SK-N-SH (cell line): ENCODE results near the gene NAXD. TPM values are rescaled to one million over a fixed set of nuclear protein-coding genes. Genes with fewer than 3 reads are reported as not detected.

Source experiments
- CTCF ChIA-PET: fragments of 300-600, 350-600 bp; formaldehyde crosslinking; extraction: SDS; loops from one replicate; lab custom pipeline; 2021; lab: Yijun Ruan, JAX
- POLR2A ChIA-PET: fragments of 350-600 bp; sonication (Branson Sonifier 250); formaldehyde crosslinking; extraction: SDS; loops from one replicate; lab custom pipeline; 2020; ENCODE audit warnings: antibody characterized with exemption, inconsistent platforms; lab: Yijun Ruan, JAX
- DNase-seq: peaks from one replicate; pipeline ENCODE4 v3.0.0; 2012
- H2AFZ ChIP-seq: fragments of 200-600 bp; sonication (generic); 2 replicates; pipeline ENCODE4 v1.8.1; 2016; ENCODE audit warnings: antibody characterized with exemption, mild to moderate bottlenecking, low read depth
- H3F3A ChIP-seq: fragments of 200-600 bp; sonication (generic); replicated peaks from 2 replicates; pipeline ENCODE3; 2016; ENCODE audit warnings: antibody characterized with exemption, mild to moderate bottlenecking; ENCODE audit not compliant: insufficient read depth
- H3K27ac ChIP-seq, 2 experiments: fragments of 200-500 bp in 1 of 2; fragments of 200-600 bp in 1 of 2; sonication (Bioruptor generic) in 1 of 2; sonication (generic), shearing (Covaris generic) in 1 of 2; 2 replicates each; pipeline versions ENCODE4 v1.5.1 to v1.6.1; 2014 to 2016; ENCODE audit warnings: low read depth in 2 of 2, inconsistent platforms in 1 of 2, low read length in 1 of 2, mild to moderate bottlenecking in 1 of 2, mixed read lengths in 1 of 2
- H3K27me3 ChIP-seq: fragments of 200-600 bp; sonication (generic), shearing (Covaris generic); 2 replicates; pipeline ENCODE4 v1.6.1; 2016; ENCODE audit warnings: mixed run types; ENCODE audit not compliant: insufficient read depth
- H3K36me3 ChIP-seq, 2 experiments: fragments of 200-500 bp in 1 of 2; fragments of 200-600 bp in 1 of 2; sonication (Bioruptor generic) in 1 of 2; sonication (generic) in 1 of 2; replicated peaks in 1 of 2; 2 replicates each; pipeline versions ENCODE3 to v1.5.1; 2014 to 2016; ENCODE audit warnings: low read length in 1 of 2, mild to moderate bottlenecking in 1 of 2; ENCODE audit not compliant: insufficient read depth in 2 of 2, control insufficient read depth in 1 of 2
- H3K4me1 ChIP-seq, 2 experiments: fragments of 200-500 bp in 1 of 2; fragments of 200-600 bp in 1 of 2; sonication (Bioruptor generic) in 1 of 2; sonication (generic), shearing (Covaris generic) in 1 of 2; 2 replicates each; pipeline versions ENCODE4 v1.5.1 to v1.6.1; 2014 to 2016; ENCODE audit warnings: low read depth in 1 of 2, low read length in 1 of 2, mixed run types in 1 of 2; ENCODE audit not compliant: insufficient read depth in 2 of 2, control insufficient read depth in 1 of 2
- H3K4me2 ChIP-seq: fragments of 200-600 bp; sonication (generic), shearing (Covaris generic); 2 replicates; pipeline ENCODE4 v1.6.1; 2017; ENCODE audit warnings: mixed run types
- H3K4me3 ChIP-seq, 2 experiments: fragments of 200-500 bp in 1 of 2; fragments of 200-600 bp in 1 of 2; sonication (Bioruptor generic) in 1 of 2; sonication (generic), shearing (Covaris generic) in 1 of 2; 2 replicates each; pipeline versions ENCODE4 v1.5.1 to v1.8.1; 2014 to 2016; ENCODE audit warnings: low read depth in 2 of 2, inconsistent platforms in 1 of 2, low read length in 1 of 2, mild to moderate bottlenecking in 1 of 2, mixed read lengths in 1 of 2, moderate library complexity in 1 of 2
- H3K79me2 ChIP-seq: fragments of 200-600 bp; sonication (generic); 2 replicates; pipeline ENCODE4 v1.8.1; 2017; ENCODE audit warnings: mild to moderate bottlenecking; ENCODE audit not compliant: insufficient read depth
- H3K9ac ChIP-seq: fragments of 200-600 bp; sonication (generic); 2 replicates; pipeline ENCODE4 v1.6.1; 2017; ENCODE audit warnings: mixed run types
- H3K9me2 ChIP-seq: fragments of 200-600 bp; sonication (generic); 2 replicates; pipeline ENCODE4 v1.6.1; 2017; ENCODE audit warnings: mixed run types
- H3K9me3 ChIP-seq: fragments of 200-600 bp; sonication (generic); 2 replicates; pipeline ENCODE4 v1.6.1; 2017; ENCODE audit warnings: mixed run types, mild to moderate bottlenecking, moderate library complexity
- H4K20me1 ChIP-seq: fragments of 200-600 bp; sonication (generic); 2 replicates; pipeline ENCODE4 v1.6.1; 2017; ENCODE audit warnings: mild to moderate bottlenecking, mixed run types; ENCODE audit not compliant: insufficient read depth
- CHD2 ChIP-seq: fragments of 150-350 bp; IDR thresholded peaks from 2 replicates; pipeline ENCODE4 v1.6.1; 2018; ENCODE audit warnings: low read length; ENCODE audit not compliant: partially characterized antibody
- CTCF ChIP-seq: fragments of 200-600 bp; sonication (generic); IDR thresholded peaks from 2 replicates; pipeline ENCODE4 v1.6.1; 2017; ENCODE audit warnings: antibody characterized with exemption, mild to moderate bottlenecking, moderate library complexity
- FOSL2 ChIP-seq: IDR thresholded peaks from 2 replicates; pipeline ENCODE4 v1.4.0; 2012; ENCODE audit warnings: low read depth, mild to moderate bottlenecking, moderate library complexity, borderline replicate concordance
- FOXJ3 ChIP-seq: sonication (generic); formaldehyde crosslinking; IDR thresholded peaks from 2 replicates; pipeline ENCODE4 v1.5.1; 2020; ENCODE audit warnings: mild to moderate bottlenecking, missing genetic modification reagents
- FOXM1 ChIP-seq: IDR thresholded peaks from 2 replicates; pipeline ENCODE4 v1.4.0; 2012; ENCODE audit warnings: low read depth, mild to moderate bottlenecking
- IRF3 ChIP-seq: fragments of 150-350 bp; IDR thresholded peaks from 2 replicates; pipeline ENCODE4 v1.6.1; 2016; ENCODE audit warnings: mild to moderate bottlenecking, low read depth, low read length
- JUND ChIP-seq: IDR thresholded peaks from 2 replicates; pipeline ENCODE4 v1.4.0; 2012
- MEF2A ChIP-seq: IDR thresholded peaks from 2 replicates; pipeline ENCODE4 v1.4.0; 2012; ENCODE audit warnings: low read depth, borderline replicate concordance
- NFIC ChIP-seq: IDR thresholded peaks from 2 replicates; pipeline ENCODE4 v1.4.0; 2012; ENCODE audit warnings: borderline replicate concordance
- PBX3 ChIP-seq: IDR thresholded peaks from 2 replicates; pipeline ENCODE4; 2012
- RCOR1 ChIP-seq: fragments of 150-350 bp; IDR thresholded peaks from 2 replicates; pipeline ENCODE4 v1.6.1; 2017; ENCODE audit warnings: antibody characterized with exemption, low read length
- RXRA ChIP-seq: IDR thresholded peaks from 2 replicates; pipeline ENCODE4 v1.4.0; 2012; ENCODE audit warnings: low read depth, mild to moderate bottlenecking, borderline replicate concordance
- USF1 ChIP-seq: IDR thresholded peaks from 2 replicates; pipeline ENCODE4 v1.4.0; 2012; ENCODE audit warnings: low read depth, borderline replicate concordance
- YY1 ChIP-seq: IDR thresholded peaks from 2 replicates; pipeline ENCODE4 v1.4.0; 2012; ENCODE audit warnings: low read depth, mild to moderate bottlenecking
- WGBS: methylation state at CpG from one replicate; pipeline ENCODE4 v1.1.6; 2017; ENCODE audit warnings: low lambda C conversion rate; 5-methylcytosine and 5-hydroxymethylcytosine counted together
- polyA plus RNA-seq, 3 experiments: library from polyadenylated mRNA; depleted of rRNA; stranded (reverse); fragments of >200 nt; gene quantifications; 2 replicates each; pipeline ENCODE4 v1.2.3, GENCODE V29; 2012

The NAXD gene
- polyA plus RNA-seq, 1 of the 3 experiments (the other 2 are of a cell fraction) = 32.4 TPM

GRCh38 chr13:110677731-110678545, 62.6 kb downstream of the NAXD start:
- TF ChIP-seq RXRA (no peak), FOXJ3 (CRISPR knock-in tag) (no peak), MEF2A (no peak), CTCF (no peak), USF1 (no peak), YY1 (no peak), JUND (no peak), PBX3 (no peak), IRF3 (no peak), NFIC (no peak), FOSL2 (no peak), RCOR1 (no peak), CHD2 (no peak), FOXM1 (no peak)
- H2AFZ ChIP-seq = no peak overlapping the region
- no peaks in the 10 kb centered on the region for H3K9me2 ChIP-seq
- no peaks in the 10 kb centered on the region for H3K27me3 ChIP-seq
- no peak overlapping the region for H3K4me2 ChIP-seq
- DNase-seq = no peak
- 90% methylated on average over 28 of the region's 28 CpGs for WGBS
- ChIA-PET CTCF (interaction anchor here (0.6 kb wide), 1 partner anchor 143 kb away, joined by 3 read pairs; no protein-coding TSS in a partner anchor), POLR2A (interaction anchor here (0.6 kb wide), 1 partner anchor 15 kb away, joined by 3 read pairs; no protein-coding TSS in a partner anchor)
- no peaks in the 10 kb centered on the region for H3K4me1 ChIP-seq
- no peak overlapping the region for H3K27ac ChIP-seq
- peaks cover 3% of the 10 kb centered on the region; the same call in 1 of the 2 replicates for H3K79me2 ChIP-seq
- H3K4me3 ChIP-seq = no peak overlapping the region
- no peaks in the 10 kb centered on the region for H3K9me3 ChIP-seq
- H3K9ac ChIP-seq = no peak overlapping the region
- H4K20me1 ChIP-seq = no peaks in the 10 kb centered on the region
- peaks cover 24 to 45% of the 10 kb centered on the region in 2 experiments for H3K36me3 ChIP-seq
- H3F3A ChIP-seq = no peaks in the 10 kb centered on the region
